K562 (cell line): ENCODE results near the gene CASKIN1. TPM values are rescaled to one million over a fixed set of nuclear protein-coding genes. Genes with fewer than 3 reads are reported as not detected.
A peak's percentile ranks its signal among the peaks of the same experiment; 100 is the strongest.

Experiments used
- ARID2 ChIP-seq: fragments of 450-650 bp; IDR thresholded peaks from 2 replicates; pipeline ENCODE4 v1.6.1; 2017; ENCODE audit warnings: antibody characterized with exemption, mild to moderate bottlenecking
- CBFB ChIP-seq: sonication (generic); formaldehyde crosslinking; IDR thresholded peaks from 2 replicates; pipeline ENCODE4 v1.4.0; 2020; ENCODE audit warnings: mild to moderate bottlenecking, missing genetic modification reagents
- CEBPB ChIP-seq: fragments of 450-650 bp; IDR thresholded peaks from 2 replicates; pipeline ENCODE4 v1.6.1; 2016; ENCODE audit warnings: missing genetic modification characterization, missing compliant biosample characterization
- ELF4 ChIP-seq: fragments of 450-650 bp; formaldehyde crosslinking; IDR thresholded peaks from 2 replicates; pipeline ENCODE4 v1.4.0; 2022; ENCODE audit warnings: missing genetic modification characterization
- EP300 ChIP-seq: IDR thresholded peaks from 2 replicates; pipeline ENCODE4 v1.6.1; 2012; ENCODE audit warnings: low read length, improper control_type of control experiment
- EWSR1 ChIP-seq: fragments of 450-650 bp; IDR thresholded peaks from 2 replicates; pipeline ENCODE4 v1.6.1; 2018; ENCODE audit warnings: borderline replicate concordance, mild to moderate bottlenecking, low read depth, moderate library complexity; ENCODE audit not compliant: partially characterized antibody
- FOSL1 ChIP-seq: fragments of 200-800 bp; sonication (Bioruptor generic); conservative IDR thresholded peaks from 2 replicates; pipeline ENCODE4 v1.6.1; 2016; ENCODE audit warnings: missing genetic modification characterization, missing compliant biosample characterization
- GATA2 ChIP-seq: sonication (generic); formaldehyde crosslinking; IDR thresholded peaks from 2 replicates; pipeline ENCODE4 v1.4.0; 2020; ENCODE audit warnings: mild to moderate bottlenecking, missing genetic modification reagents
- HSF4 ChIP-seq: fragments of 250-450 bp; sonication (Bioruptor Pico); IDR thresholded peaks from 2 replicates; pipeline ENCODE4 v2.1.2; 2022; ENCODE audit warnings: mild to moderate bottlenecking, moderate library complexity, borderline replicate concordance
- KDM2B ChIP-seq: fragments of 250-450 bp; sonication (Bioruptor Pico); IDR thresholded peaks from 2 replicates; pipeline ENCODE4 v1.8.0; 2021; ENCODE audit warnings: mild to moderate bottlenecking, moderate library complexity
- KHSRP ChIP-seq: fragments of 450-650 bp; IDR thresholded peaks from 2 replicates; pipeline ENCODE4 v1.6.1; 2017
- NCOA6 ChIP-seq: fragments of 450-650 bp; IDR thresholded peaks from 2 replicates; pipeline ENCODE4 v1.6.1; 2017; ENCODE audit warnings: mild to moderate bottlenecking
- NCOR1 ChIP-seq: fragments of 450-650 bp; IDR thresholded peaks from 2 replicates; pipeline ENCODE4 v1.6.1; 2016; ENCODE audit warnings: mild to moderate bottlenecking, moderate library complexity
- NFE2 ChIP-seq: IDR thresholded peaks from 2 replicates; pipeline ENCODE4 v1.6.1; 2014; ENCODE audit warnings: antibody characterized with exemption, low read depth
- NFYB ChIP-seq: IDR thresholded peaks from 2 replicates; pipeline ENCODE4 v1.6.1; 2011; ENCODE audit warnings: mild to moderate bottlenecking, moderate library complexity; ENCODE audit not compliant: insufficient read length; ENCODE audit errors: extremely low read depth
- PHTF2 ChIP-seq: fragments of 250-450 bp; sonication (Bioruptor Pico); IDR thresholded peaks from 2 replicates; pipeline ENCODE4 v1.5.0; 2021; ENCODE audit warnings: mild to moderate bottlenecking
- SAFB2 ChIP-seq: fragments of 200-400 bp; formaldehyde crosslinking; IDR thresholded peaks from 2 replicates; pipeline ENCODE4 v1.6.1; 2018; ENCODE audit warnings: borderline replicate concordance, low read length, low read depth, moderate library complexity; ENCODE audit not compliant: severe bottlenecking
- SREBF1 ChIP-seq: fragments of 150-350 bp; IDR thresholded peaks from 2 replicates; pipeline ENCODE4 v1.6.1; 2014; ENCODE audit warnings: antibody characterized with exemption, low read depth, low read length, borderline replicate concordance
- SRSF7 ChIP-seq: fragments of 200-400 bp; formaldehyde crosslinking; optimal IDR thresholded peaks from 2 replicates; pipeline ENCODE3; 2017; ENCODE audit warnings: mild to moderate bottlenecking, low read depth, low read length
- ZNF124 ChIP-seq: sonication (generic); formaldehyde crosslinking; IDR thresholded peaks from 2 replicates; pipeline ENCODE4 v1.8.1; 2022; ENCODE audit warnings: missing genetic modification reagents
- ZNF175 ChIP-seq: fragments of 200-800 bp; sonication (Bioruptor generic); IDR thresholded peaks from 2 replicates; pipeline ENCODE4 v1.6.1; 2016; ENCODE audit warnings: low read depth, mild to moderate bottlenecking, missing genetic modification characterization, missing compliant biosample characterization
- ZNF354B ChIP-seq: fragments of 250-450 bp; sonication (Bioruptor Pico); IDR thresholded peaks from 2 replicates; pipeline ENCODE4 v1.4.0; 2020
- ZNF408 ChIP-seq: fragments of 250-450 bp; sonication (Bioruptor Pico); IDR thresholded peaks from 2 replicates; pipeline ENCODE4 v1.4.0; 2020; ENCODE audit warnings: low read depth, mild to moderate bottlenecking, moderate library complexity
- ZNF41 ChIP-seq: fragments of 250-450 bp; sonication (Bioruptor Pico); conservative IDR thresholded peaks from 2 replicates; pipeline ENCODE4 v1.4.0; 2020; ENCODE audit warnings: mild to moderate bottlenecking
- ZNF668 ChIP-seq: fragments of 250-450 bp; sonication (Bioruptor Pico); IDR thresholded peaks from 2 replicates; pipeline ENCODE4 v1.8.0; 2022; ENCODE audit warnings: mild to moderate bottlenecking, inconsistent platforms
- polyA plus RNA-seq, 8 experiments: library from polyadenylated mRNA; depleted of rRNA in 4 of 8; stranded (reverse) in 5 of 8; unstranded in 3 of 8; fragments of >200 nt; fragmentation: Nextera tagmentation in 2 of 8; fragmentation: Illumina TruSeq in 1 of 8; extraction: Ambion mirVana in 2 of 8; extraction: Trizol in 1 of 8; gene quantifications; 2 replicates each; pipeline versions ENCODE4 v1.2.1 to v1.2.3, GENCODE V29; 2011 to 2014; ENCODE audit warnings: inconsistent platforms in 1 of 8, missing spikeins in 1 of 8
- total RNA-seq, 7 experiments: library from RNA; depleted of rRNA in 6 of 7; stranded (reverse); fragments of >200 nt in 6 of 7; fragmentation: Illumina TruSeq in 2 of 7; extraction: Trizol in 2 of 7; gene quantifications; 2 replicates each; pipeline versions ENCODE4 v1.2.1 to v1.2.3, GENCODE V29; 2011 to 2021; ENCODE audit warnings: low replicate concordance in 1 of 7
- TF ChIP-seq, protein P1 (sequence below): sonication (generic); formaldehyde crosslinking; IDR thresholded peaks from 2 replicates; pipeline ENCODE4 v1.8.0; 2023; ENCODE audit warnings: mild to moderate bottlenecking, missing genetic modification reagents
- TF ChIP-seq, protein P2 (sequence below): fragments of 250-450 bp; sonication (Bioruptor Pico); IDR thresholded peaks from 2 replicates; pipeline ENCODE4 v1.8.0; 2021; ENCODE audit warnings: borderline replicate concordance, mild to moderate bottlenecking, moderate library complexity; ENCODE audit not compliant: poor library complexity, severe bottlenecking

CASKIN1 gene
- total and polyA plus RNA-seq, 9 of the 15 experiments (the other 6 are each of a cell fraction or from before 2014, with no cell fraction given): 0.15 to 4.5 (median 1.5) TPM; not detected in 2

DNA sequence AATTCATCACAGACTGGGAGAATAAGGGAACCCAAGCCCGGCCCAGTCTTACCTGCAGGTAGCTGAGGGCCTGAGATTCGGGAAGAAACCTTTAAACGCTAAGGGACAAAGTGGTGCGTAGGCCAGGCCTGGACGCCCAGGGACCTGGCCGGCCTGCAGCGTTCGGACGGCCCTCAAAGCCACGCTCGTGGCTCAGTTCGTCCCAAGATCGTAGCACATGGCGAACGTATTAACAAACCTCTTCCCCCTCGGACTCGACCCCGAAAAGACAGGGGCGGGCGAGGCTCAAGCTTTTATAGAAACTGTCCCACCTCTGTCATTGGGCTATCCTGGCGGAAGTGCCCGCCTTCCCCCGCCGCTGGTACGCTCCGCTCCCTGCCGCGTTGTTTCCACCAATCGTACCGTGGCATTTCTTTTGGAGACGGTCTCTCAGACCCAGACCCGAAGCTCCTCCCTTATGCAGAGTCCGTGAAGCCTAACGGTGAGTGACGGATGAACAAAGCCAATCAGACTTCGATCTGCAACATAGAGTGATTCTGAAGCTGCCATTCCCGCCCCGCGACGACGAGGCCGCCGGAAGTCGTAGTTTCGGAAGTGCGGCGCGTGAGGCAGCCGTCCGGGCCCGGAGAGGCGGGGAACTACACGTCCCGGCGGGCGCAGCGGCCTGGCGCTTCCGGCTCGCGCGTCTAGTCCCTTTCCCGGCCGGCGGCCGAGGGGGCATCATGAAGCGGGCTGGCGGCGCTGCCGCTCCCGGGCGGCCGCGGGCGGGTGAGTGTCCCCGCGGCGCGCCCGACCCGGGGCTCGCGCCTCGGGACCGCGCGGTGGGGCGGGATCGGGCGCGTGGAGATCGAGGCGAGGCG, 41.1 kb downstream of the CASKIN1 start, which contains the start of gene TRAF7 (continued):
- peak; percentile 93 for TF ChIP-seq SREBF1
- no peak for TF ChIP-seq ARID2
- no peak for TF ChIP-seq KHSRP
- TF ChIP-seq CEBPB: no peak
- peak; percentile 83 for TF ChIP-seq NFYB
- TF ChIP-seq GATA2 (CRISPR knock-in tag): no peak
- 0 out of 2 replicates have a peak, but pooled peaks have one; percentile 5 for TF ChIP-seq EP300
- TF ChIP-seq, protein P1, sequence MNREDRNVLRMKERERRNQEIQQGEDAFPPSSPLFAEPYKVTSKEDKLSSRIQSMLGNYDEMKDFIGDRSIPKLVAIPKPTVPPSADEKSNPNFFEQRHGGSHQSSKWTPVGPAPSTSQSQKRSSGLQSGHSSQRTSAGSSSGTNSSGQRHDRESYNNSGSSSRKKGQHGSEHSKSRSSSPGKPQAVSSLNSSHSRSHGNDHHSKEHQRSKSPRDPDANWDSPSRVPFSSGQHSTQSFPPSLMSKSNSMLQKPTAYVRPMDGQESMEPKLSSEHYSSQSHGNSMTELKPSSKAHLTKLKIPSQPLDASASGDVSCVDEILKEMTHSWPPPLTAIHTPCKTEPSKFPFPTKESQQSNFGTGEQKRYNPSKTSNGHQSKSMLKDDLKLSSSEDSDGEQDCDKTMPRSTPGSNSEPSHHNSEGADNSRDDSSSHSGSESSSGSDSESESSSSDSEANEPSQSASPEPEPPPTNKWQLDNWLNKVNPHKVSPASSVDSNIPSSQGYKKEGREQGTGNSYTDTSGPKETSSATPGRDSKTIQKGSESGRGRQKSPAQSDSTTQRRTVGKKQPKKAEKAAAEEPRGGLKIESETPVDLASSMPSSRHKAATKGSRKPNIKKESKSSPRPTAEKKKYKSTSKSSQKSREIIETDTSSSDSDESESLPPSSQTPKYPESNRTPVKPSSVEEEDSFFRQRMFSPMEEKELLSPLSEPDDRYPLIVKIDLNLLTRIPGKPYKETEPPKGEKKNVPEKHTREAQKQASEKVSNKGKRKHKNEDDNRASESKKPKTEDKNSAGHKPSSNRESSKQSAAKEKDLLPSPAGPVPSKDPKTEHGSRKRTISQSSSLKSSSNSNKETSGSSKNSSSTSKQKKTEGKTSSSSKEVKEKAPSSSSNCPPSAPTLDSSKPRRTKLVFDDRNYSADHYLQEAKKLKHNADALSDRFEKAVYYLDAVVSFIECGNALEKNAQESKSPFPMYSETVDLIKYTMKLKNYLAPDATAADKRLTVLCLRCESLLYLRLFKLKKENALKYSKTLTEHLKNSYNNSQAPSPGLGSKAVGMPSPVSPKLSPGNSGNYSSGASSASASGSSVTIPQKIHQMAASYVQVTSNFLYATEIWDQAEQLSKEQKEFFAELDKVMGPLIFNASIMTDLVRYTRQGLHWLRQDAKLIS: peak; percentile 99
- TF ChIP-seq EWSR1: no peak
- TF ChIP-seq, protein P2, sequence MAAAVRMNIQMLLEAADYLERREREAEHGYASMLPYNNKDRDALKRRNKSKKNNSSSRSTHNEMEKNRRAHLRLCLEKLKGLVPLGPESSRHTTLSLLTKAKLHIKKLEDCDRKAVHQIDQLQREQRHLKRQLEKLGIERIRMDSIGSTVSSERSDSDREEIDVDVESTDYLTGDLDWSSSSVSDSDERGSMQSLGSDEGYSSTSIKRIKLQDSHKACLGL (CRISPR knock-in tag): peak; percentile 54
- TF ChIP-seq PHTF2: 0 out of 2 replicates have a peak, but pooled peaks have one; percentile 73
- TF ChIP-seq ZNF668 (CRISPR knock-in tag): no peak
- no peak for TF ChIP-seq FOSL1 (tag)
- TF ChIP-seq ELF4 (CRISPR knock-in tag): peak; percentile 91
- TF ChIP-seq NFE2: no peak
- TF ChIP-seq ZNF408 (CRISPR knock-in tag): no peak
- no peak for TF ChIP-seq HSF4 (CRISPR knock-in tag)
- TF ChIP-seq ZNF41 (CRISPR knock-in tag): no peak
- TF ChIP-seq NCOR1: no peak
- no peak for TF ChIP-seq ZNF354B (CRISPR knock-in tag)
- no peak for TF ChIP-seq SAFB2
- TF ChIP-seq KDM2B: no peak
- TF ChIP-seq ZNF124 (CRISPR knock-in tag): no peak
- peak; percentile 89 for TF ChIP-seq ZNF175 (CRISPR knock-in tag)
- no peak for TF ChIP-seq NCOA6
- no peak for TF ChIP-seq SRSF7
- TF ChIP-seq CBFB (CRISPR knock-in tag): peak; percentile 58; the same call in 1 of the 2 replicates
